ENCODE results near the gene TREML4.

TREML4 gene

DNA sequence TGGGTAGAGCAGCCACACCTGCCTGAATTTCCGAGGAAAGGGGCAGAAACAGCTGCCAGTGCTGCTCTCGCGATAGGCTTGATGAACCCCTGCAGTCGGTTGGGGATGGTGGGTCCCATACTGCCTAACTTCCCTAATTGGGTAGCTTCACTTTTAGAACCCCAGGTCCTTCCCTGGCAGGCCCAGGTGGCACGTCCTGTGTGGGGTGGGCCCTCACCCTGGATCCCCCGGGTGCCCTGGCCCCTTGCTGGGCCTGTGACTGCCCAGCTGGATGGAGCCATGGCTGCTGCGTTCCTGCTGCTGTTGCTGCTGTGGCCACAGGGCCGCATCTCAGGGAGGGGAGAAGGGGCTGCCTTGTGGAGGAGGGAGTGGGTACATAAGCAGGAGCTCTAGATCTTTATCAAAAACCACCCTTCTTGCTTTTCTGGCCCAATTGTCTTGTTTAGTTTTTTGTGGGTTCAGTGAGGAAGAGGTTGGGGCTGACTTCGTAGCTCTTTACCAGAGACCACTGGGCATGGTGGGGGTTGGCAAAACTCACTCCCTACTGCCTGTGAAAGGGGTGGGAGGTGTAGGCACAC is 19.2 kb downstream of the TREML4 start:
- H3K27me3 ChIP-seq (ENCODE audit: insufficient read depth, poor library complexity, severe bottlenecking) = no peaks in the 10 kb centered on the region
- ATAC-seq (ENCODE audit: low read depth) = no peak
- DNase-seq (ENCODE audit: low spot score) = no peak

DNA sequence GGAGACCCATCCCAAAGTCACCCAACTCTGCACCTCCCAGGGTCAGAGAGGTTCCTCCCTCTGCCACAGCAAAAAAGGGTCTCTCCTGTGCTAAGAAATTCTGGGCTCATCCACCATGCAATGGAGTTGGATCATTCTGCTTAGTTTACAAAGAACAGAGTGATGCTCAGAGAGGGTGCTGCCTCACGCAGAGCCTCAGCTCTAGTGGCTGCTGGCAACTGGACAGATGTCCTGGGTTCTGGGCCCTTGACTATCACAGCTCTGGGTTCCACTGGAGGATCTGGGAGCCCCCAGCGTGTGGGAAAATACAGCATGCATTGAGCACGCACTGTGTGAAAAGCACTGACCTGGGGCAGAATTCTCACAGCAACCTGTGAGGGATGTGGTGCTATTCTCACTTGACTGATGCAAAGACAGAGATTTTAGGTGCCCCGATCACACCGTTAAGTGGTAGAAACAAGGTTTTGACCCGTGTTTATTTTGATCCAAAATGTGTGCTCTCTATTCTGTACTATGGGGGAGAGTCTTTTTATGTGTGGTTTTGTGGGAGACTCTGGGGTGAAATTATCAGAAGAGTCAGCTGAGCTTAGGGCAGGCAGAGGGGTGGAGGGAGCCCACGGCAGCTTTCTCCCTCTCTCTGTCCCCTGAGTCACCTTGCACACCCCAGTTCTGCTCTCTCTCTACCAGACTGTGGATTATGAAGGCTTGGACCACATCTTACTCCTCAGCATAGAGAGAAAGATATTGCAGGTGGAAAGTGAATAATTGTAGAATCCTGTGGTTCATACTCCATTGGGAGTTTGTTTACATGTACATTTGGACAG is 19.9 kb downstream of the TREML4 start:
- Histone ChIP-seq H3K4me3 (ENCODE audit: severe bottlenecking) (no peak overlapping the region), H3K27me3 (ENCODE audit: insufficient read depth, poor library complexity, severe bottlenecking) (no peaks in the 10 kb centered on the region), H3K9me3 (ENCODE audit: severe bottlenecking) (no peaks in the 10 kb centered on the region), H3K36me3 (ENCODE audit: low read depth) (no peaks in the 10 kb centered on the region), H3K27ac (ENCODE audit: poor library complexity, severe bottlenecking) (no peak overlapping the region), H3K4me1 (ENCODE audit: insufficient read depth, poor library complexity, severe bottlenecking) (no peaks in the 10 kb centered on the region)
- DNase-seq (ENCODE audit: low spot score) (no peak), ATAC-seq (ENCODE audit: low read depth) (no peak)
- no peak for TF ChIP-seq CTCF (IDR thresholded peaks at IDR 0.05; ENCODE audit: poor library complexity, severe bottlenecking)

More for the DNA sequence above, 19.2 kb downstream of the TREML4 start:
- Histone ChIP-seq H3K27ac (ENCODE audit: poor library complexity, severe bottlenecking) (no peak overlapping the region), H3K4me3 (ENCODE audit: severe bottlenecking) (no peak overlapping the region), H3K36me3 (ENCODE audit: low read depth) (no peaks in the 10 kb centered on the region), H3K9me3 (ENCODE audit: severe bottlenecking) (no peaks in the 10 kb centered on the region), H3K4me1 (ENCODE audit: insufficient read depth, poor library complexity, severe bottlenecking) (no peaks in the 10 kb centered on the region)
- TF ChIP-seq CTCF (IDR thresholded peaks at IDR 0.05; ENCODE audit: poor library complexity, severe bottlenecking) = no peak

DNA sequence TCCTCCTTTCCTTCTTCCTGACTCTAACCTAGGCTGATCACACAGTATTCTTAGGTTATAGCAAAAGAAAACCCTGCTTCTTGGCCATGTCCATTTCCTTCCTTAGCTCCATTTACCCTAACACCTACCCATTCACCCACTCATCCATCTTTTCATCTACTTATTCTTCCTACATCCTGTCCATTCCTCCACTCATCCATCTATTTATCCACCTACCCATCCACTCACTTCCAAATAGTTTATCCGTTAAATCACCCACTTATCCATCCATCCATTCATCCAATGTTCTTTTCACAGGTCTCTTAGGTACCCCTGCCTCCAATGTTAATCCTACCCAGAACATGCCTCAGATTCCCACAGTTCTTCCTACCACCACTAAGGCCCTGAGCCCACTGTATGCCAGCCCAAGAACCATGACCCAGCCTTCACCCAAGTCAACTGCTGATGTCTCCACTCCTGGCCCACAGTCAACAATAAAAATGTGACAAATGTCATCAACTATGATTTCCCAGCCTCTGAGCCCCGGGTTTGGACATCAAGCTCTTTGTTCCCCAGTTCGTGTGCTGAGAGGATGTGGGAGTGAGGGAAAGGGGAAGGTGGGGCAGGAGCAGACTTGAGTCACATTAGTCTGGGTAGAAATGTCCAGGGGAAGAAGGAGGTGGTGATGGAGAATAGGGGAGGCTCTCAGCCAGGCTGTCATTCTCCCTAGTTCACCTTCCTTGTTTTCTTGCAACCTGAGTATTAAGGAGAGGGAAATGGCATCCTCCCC is 24.4 kb downstream of the TREML4 start:
- Histone ChIP-seq H3K9me3 (ENCODE audit: severe bottlenecking) (no peaks in the 10 kb centered on the region), H3K36me3 (ENCODE audit: low read depth) (no peaks in the 10 kb centered on the region), H3K27ac (ENCODE audit: poor library complexity, severe bottlenecking) (no peak overlapping the region), H3K4me3 (ENCODE audit: severe bottlenecking) (no peak overlapping the region), H3K27me3 (ENCODE audit: insufficient read depth, poor library complexity, severe bottlenecking) (no peaks in the 10 kb centered on the region), H3K4me1 (ENCODE audit: insufficient read depth, poor library complexity, severe bottlenecking) (peaks cover 11% of the 10 kb centered on the region)
- ATAC-seq (ENCODE audit: low read depth) = no peak
- no peak for TF ChIP-seq CTCF (IDR thresholded peaks at IDR 0.05; ENCODE audit: poor library complexity, severe bottlenecking)
- no peak for DNase-seq (ENCODE audit: low spot score)

DNA sequence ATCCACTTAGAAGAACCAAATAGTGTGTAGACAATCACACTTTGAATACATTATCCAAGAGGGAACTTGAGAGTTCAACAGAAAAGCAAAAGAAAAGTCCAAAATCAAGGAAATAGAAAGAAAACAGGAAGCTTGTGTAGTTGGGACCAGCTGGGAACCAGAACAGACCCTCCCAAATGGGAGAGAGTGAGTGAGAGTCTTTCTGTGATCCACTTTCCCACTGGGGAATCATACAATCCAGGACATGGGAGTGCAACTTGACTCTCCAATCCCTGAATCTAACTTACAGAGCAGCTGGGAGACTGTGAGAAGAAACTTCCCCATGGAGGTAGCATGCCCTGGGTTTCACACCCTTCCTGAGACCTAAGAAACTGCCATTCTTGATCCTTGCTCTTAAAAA is 27.0 kb downstream of the TREML4 start:
- H3K4me3 ChIP-seq (ENCODE audit: severe bottlenecking) = no peak overlapping the region
- ATAC-seq (ENCODE audit: low read depth) (no peak), DNase-seq (ENCODE audit: low spot score) (no peak)
- H3K36me3 ChIP-seq (ENCODE audit: low read depth) = no peaks in the 10 kb centered on the region
- no peak overlapping the region for H3K27ac ChIP-seq (ENCODE audit: poor library complexity, severe bottlenecking)
- TF ChIP-seq CTCF (IDR thresholded peaks at IDR 0.05; ENCODE audit: poor library complexity, severe bottlenecking) = no peak
- H3K9me3 ChIP-seq (ENCODE audit: severe bottlenecking) = no peaks in the 10 kb centered on the region
- peaks cover 14% of the 10 kb centered on the region for H3K4me1 ChIP-seq (ENCODE audit: insufficient read depth, poor library complexity, severe bottlenecking)
- H3K27me3 ChIP-seq (ENCODE audit: insufficient read depth, poor library complexity, severe bottlenecking) = no peaks in the 10 kb centered on the region
